Epithelial cell of esophagus (primary cell): ENCODE results near the gene AKAP6.

ENCODE experiments used
- DNase-seq: peaks from one replicate; pipeline ENCODE4 v3.0.0; 2010; ENCODE audit warnings: low read depth
- H3K4me3 ChIP-seq: 2 replicates; pipeline ENCODE4 v1.5.1; 2011; ENCODE audit warnings: mild to moderate bottlenecking, low read length, control low read depth
- CTCF ChIP-seq: IDR thresholded peaks from 2 replicates; pipeline ENCODE4 v1.5.1; 2011; ENCODE audit warnings: low read depth, mild to moderate bottlenecking, low read length, control low read depth, inconsistent platforms; ENCODE audit not compliant: insufficient read depth; ENCODE audit errors: missing control alignments

The AKAP6 gene

DNA sequence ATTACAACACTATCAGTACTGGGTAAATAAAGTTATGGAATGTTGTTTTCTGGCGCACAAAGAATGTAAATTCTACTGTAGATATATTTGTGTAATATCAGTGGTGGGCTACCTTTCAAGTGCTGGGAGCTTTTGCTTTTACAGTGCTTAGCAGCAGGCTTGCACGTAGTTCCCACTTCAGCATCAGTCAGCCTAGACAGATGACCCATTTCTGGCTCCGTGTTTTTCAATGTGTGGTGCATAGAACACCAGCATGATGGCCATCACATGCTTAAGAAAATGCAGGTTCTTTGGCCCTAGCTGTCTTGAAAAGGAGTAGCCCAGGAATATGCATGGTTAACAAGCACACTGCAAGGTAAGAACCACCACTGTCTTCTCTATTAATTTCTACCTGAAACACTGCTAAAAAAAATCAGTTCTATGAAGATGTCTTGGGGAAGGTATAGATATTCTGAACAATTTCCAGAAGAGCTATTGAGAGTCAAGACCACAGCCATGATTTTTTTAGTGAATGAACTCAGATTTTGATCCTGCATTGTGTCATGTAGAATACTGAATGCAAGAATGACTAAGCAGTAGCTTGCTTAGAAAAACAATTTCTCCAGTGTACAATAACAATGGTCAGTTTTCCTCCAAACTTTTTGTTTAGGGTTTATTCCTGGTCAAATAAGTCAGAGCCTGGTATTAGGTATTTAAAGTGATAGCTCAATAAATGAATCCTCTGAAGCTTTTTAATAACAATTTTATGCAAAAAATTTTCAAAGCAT, 195.7 kb downstream of the AKAP6 start:
- no peak for DNase-seq
- H3K4me3 ChIP-seq, result no peak overlapping the region
- no peak for TF ChIP-seq CTCF

DNA sequence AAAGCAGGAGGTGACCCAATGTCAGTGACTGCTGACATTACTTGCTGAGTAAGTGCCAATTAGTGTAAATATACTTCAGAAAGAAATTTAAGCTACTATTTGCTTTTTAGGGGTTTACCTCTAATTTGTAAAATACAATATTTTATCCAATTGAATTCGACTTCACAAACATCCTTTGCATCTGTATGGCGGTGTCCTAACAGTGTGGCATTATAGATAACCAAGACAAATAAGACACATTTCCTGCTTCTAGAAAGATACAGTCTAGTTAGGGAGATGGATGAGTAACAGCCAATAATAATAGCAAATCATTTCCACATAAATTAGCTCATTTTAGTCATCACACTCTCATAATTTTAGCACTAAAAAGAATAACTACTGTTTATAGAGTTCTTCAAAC, 196.5 kb downstream of the AKAP6 start:
- TF ChIP-seq CTCF, result no peak
- H3K4me3 ChIP-seq, result no peak overlapping the region
- no peak for DNase-seq

GRCh38 chr14:32530800-32531199, 201.7 kb downstream of the AKAP6 start:
- H3K4me3 ChIP-seq, result no peak overlapping the region
- no peak for DNase-seq
- no peak for TF ChIP-seq CTCF

DNA sequence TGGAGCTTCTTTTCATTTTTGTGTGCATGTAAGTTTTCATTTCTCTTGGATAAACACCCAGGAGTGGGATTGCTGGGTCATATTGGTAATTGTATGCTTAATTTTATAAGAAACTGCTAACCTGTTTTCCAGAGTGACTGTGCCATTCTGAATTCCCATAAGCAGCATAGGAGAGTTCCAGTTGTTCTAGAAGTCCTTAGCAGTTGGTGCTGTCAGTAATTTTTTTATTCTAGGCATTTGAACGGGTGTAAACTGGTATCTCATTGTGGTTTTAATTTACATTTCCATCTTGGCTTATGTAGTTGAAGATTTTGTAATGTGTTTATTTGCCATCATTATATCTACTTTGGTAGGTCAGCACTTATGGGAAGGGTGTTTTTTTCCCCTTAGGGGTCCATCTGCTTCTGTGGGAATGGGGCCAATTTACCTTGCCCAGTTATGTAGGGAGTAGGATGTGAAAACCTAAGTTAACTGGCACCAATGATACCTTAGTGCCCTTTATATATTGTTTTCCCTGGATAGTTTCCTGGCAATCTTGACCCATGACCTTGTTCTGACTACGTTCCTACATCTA, 202.9 kb downstream of the AKAP6 start:
- no peak for TF ChIP-seq CTCF
- H3K4me3 ChIP-seq, result no peak overlapping the region
- no peak for DNase-seq

DNA sequence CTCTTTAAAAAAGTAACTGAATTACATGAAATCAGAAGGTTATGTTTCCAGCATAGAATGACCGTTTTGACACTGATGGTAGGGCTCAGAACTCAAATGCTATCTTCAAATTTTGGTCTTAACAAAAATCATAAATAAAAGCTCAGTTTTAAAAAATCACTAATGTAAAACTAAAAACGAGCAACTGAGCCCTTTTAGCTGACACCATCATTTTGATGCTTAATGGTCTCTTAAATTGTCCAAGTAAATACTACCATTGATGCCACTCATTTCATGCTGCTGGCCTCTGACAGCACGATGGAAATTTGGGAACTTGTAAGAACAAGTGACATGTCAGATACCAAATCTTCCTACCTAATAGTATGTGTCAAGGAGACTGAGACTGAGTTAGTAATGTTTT, 205.0 kb downstream of the AKAP6 start:
- H3K4me3 ChIP-seq, result no peak overlapping the region
- TF ChIP-seq CTCF, result no peak
- DNase-seq, result no peak

- no peak for DNase-seq
- no peak for TF ChIP-seq CTCF
- no peak overlapping the region for H3K4me3 ChIP-seq
These were observed 207.1 kb downstream of the AKAP6 start for GRCh38 chr14:32536175-32536574.

- no peak for TF ChIP-seq CTCF
- DNase-seq, result no peak
These were observed 208.1 kb downstream of the AKAP6 start for GRCh38 chr14:32537166-32537565.

More at GRCh38 chr14:32537166-32537565, 208.1 kb downstream of the AKAP6 start:
- no peak overlapping the region for H3K4me3 ChIP-seq
